ENCODE results near the gene AGTRAP.

The AGTRAP gene

DNA sequence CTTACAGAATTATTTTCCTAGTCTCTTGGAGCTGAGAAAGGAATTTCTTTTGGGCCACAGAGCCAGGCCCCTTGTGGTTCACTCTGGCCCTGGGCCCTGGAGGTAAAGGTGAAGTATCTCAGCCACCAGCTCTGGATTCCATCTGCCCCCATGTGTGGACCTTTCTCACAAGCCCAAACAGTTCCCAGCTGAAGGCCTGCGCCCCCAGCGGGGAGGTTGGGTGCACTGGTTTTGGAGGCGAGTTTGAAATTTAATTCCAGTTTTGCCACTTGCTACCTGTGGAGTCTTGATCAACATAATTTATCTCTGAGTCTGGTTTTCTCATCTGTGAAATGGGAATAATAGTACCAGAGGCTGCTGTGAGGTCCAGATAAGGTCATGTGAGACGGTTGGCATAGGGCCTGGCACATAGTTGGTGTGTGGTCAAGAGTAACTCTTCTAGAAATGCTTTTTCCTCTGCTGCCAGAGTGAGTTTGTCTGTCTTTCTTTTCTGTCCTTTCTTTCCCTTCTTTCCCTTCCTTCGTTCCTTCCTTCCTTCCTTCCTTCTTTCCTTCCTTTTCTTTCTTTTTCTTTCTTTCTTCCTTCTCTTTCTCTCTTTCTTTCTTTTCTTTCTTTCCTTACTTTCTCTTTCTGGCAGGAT, 6.1 kb downstream of the AGTRAP start:
- 86% methylated on average over 4 of the region's 5 CpGs for WGBS

DNA sequence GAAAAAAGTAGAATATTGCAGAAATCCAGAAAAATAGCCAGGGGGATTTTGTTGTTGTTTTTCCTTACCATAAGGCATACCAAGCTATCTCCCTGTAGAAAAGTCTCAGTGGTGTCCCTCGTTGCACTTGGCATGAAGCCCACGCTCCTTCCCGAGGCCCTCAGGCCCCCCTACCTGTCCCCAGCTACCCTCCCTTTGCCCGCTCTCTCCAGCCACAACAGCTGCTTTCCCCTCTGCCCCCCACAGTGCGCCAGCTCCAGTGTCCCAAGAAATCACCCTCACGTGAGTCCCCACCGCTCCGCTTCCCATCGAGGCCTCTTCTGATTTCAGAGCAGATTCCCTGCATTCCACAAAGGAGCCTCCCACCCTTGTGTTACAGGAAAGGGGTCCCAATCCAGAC, 8.4 kb downstream of the AGTRAP start:
- WGBS = 91% methylated on average over 9 of the region's 9 CpGs
- no peak overlapping the region for H3K23ac ChIP-seq (ENCODE audit: low read length in 2 of 2)
- no peak overlapping the region for H2AK5ac ChIP-seq (ENCODE audit: low read length, severe bottlenecking)
- no peak overlapping the region for H3K9ac ChIP-seq (ENCODE audit: low read length)
- H3K14ac ChIP-seq (ENCODE audit: low read length in 2 of 2) = no peak overlapping the region
- no peak overlapping the region for H3K4ac ChIP-seq (ENCODE audit: low read depth in 1 of 2, low read length in 2 of 2)
- peaks cover 22% of the 10 kb centered on the region for H3K79me1 ChIP-seq (replicated peaks; ENCODE audit: low read length, poor library complexity, severe bottlenecking)
- H2BK12ac ChIP-seq (ENCODE audit: low read length in 2 of 2) = no peak overlapping the region
- H3K4me1 ChIP-seq (ENCODE audit: control insufficient read depth, insufficient read depth, low read depth, low read length) = peaks cover 3% of the 10 kb centered on the region
- no peak overlapping the region for H4K91ac ChIP-seq (ENCODE audit: low read length)
- DNase-seq = no peak
- H3K4me3 ChIP-seq (ENCODE audit: insufficient read depth in 1 of 2, low read depth in 1 of 2, low read length in 2 of 2) = no peak overlapping the region
- H4K8ac ChIP-seq (ENCODE audit: low read length) = peak overlapping the region; percentile 14
- no peak overlapping the region for H3K18ac ChIP-seq (ENCODE audit: low read depth in 1 of 2, low read length in 2 of 2)
- H2AFZ ChIP-seq (ENCODE audit: low read depth, low read length) = no peak overlapping the region
- H2BK5ac ChIP-seq (ENCODE audit: low read depth, low read length, poor library complexity, severe bottlenecking) = no peak overlapping the region
- no peak overlapping the region for H2BK15ac ChIP-seq (ENCODE audit: low read depth, poor library complexity, severe bottlenecking)
- no peaks in the 10 kb centered on the region for H3K27me3 ChIP-seq (ENCODE audit: control insufficient read depth in 1 of 2, insufficient read depth in 1 of 2, low read length in 2 of 2)
- no peak overlapping the region for H2BK120ac ChIP-seq (ENCODE audit: low read depth, low read length)
- no peak overlapping the region for H3K27ac ChIP-seq (ENCODE audit: low read length, poor library complexity, severe bottlenecking)
- H3K4me2 ChIP-seq (ENCODE audit: low read length, poor library complexity, severe bottlenecking) = no peak overlapping the region
- H3K36me3 ChIP-seq (ENCODE audit: control insufficient read depth in 1 of 2, insufficient read depth in 2 of 2, low read depth in 1 of 2, low read length in 2 of 2) = peaks cover 7 to 33% of the 10 kb centered on the region in 2 experiments
- H3K9me3 ChIP-seq (ENCODE audit: control insufficient read depth, low read length) = no peaks in the 10 kb centered on the region

More for the DNA sequence above, 6.1 kb downstream of the AGTRAP start:
- no peak overlapping the region for H3K4me3 ChIP-seq (ENCODE audit: insufficient read depth in 1 of 2, low read depth in 1 of 2, low read length in 2 of 2)
- H3K9ac ChIP-seq (ENCODE audit: low read length) = no peak overlapping the region
- H3K23ac ChIP-seq (ENCODE audit: low read length in 2 of 2) = no peak overlapping the region
- no peak overlapping the region for H2BK15ac ChIP-seq (ENCODE audit: low read depth, poor library complexity, severe bottlenecking)
- H3K9me3 ChIP-seq (ENCODE audit: control insufficient read depth, low read length) = no peaks in the 10 kb centered on the region
- no peaks in the 10 kb centered on the region for H3K27me3 ChIP-seq (ENCODE audit: control insufficient read depth in 1 of 2, insufficient read depth in 1 of 2, low read length in 2 of 2)
- no peak overlapping the region for H3K18ac ChIP-seq (ENCODE audit: low read depth in 1 of 2, low read length in 2 of 2)
- no peak overlapping the region for H3K4me2 ChIP-seq (ENCODE audit: low read length, poor library complexity, severe bottlenecking)
- H2BK5ac ChIP-seq (ENCODE audit: low read depth, low read length, poor library complexity, severe bottlenecking) = no peak overlapping the region
- no peak overlapping the region for H2AK5ac ChIP-seq (ENCODE audit: low read length, severe bottlenecking)
- H2BK120ac ChIP-seq (ENCODE audit: low read depth, low read length) = no peak overlapping the region
- H3K79me1 ChIP-seq (replicated peaks; ENCODE audit: low read length, poor library complexity, severe bottlenecking) = peaks cover 29% of the 10 kb centered on the region
- no peak overlapping the region for H3K4ac ChIP-seq (ENCODE audit: low read depth in 1 of 2, low read length in 2 of 2)
- H2BK12ac ChIP-seq (ENCODE audit: low read length in 2 of 2) = no peak overlapping the region
- peaks cover 5% of the 10 kb centered on the region for H3K4me1 ChIP-seq (ENCODE audit: control insufficient read depth, insufficient read depth, low read depth, low read length)
- no peak for DNase-seq
- H3K36me3 ChIP-seq (ENCODE audit: control insufficient read depth in 1 of 2, insufficient read depth in 2 of 2, low read depth in 1 of 2, low read length in 2 of 2) = peaks cover 4 to 10% of the 10 kb centered on the region in 2 experiments
- no peak overlapping the region for H4K91ac ChIP-seq (ENCODE audit: low read length)
- no peak overlapping the region for H4K8ac ChIP-seq (ENCODE audit: low read length)
- H3K14ac ChIP-seq (ENCODE audit: low read length in 2 of 2) = no peak overlapping the region
- no peak overlapping the region for H2AFZ ChIP-seq (ENCODE audit: low read depth, low read length)
- H3K27ac ChIP-seq (ENCODE audit: low read length, poor library complexity, severe bottlenecking) = no peak overlapping the region

DNA sequence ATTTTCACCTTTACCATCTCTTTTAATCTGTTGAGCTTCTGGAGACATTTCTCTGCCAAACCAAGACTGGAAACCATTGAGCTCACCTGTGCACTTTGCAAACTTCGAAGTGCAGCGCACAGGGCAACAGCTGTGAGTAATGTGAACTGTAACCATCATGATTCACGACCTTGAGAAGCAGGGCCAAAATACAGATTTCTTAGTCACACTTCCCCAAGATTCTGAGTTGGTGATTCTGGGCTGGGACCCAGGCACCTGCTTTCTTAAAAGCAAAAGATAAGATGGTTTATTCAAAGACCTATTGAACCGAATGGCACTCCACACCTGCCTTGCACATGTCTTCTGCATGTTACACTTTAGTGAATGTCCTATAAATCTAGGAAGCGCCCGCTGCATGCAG, 10.2 kb downstream of the AGTRAP start:
- H3K18ac ChIP-seq (ENCODE audit: low read depth in 1 of 2, low read length in 2 of 2) = no peak overlapping the region

DNA sequence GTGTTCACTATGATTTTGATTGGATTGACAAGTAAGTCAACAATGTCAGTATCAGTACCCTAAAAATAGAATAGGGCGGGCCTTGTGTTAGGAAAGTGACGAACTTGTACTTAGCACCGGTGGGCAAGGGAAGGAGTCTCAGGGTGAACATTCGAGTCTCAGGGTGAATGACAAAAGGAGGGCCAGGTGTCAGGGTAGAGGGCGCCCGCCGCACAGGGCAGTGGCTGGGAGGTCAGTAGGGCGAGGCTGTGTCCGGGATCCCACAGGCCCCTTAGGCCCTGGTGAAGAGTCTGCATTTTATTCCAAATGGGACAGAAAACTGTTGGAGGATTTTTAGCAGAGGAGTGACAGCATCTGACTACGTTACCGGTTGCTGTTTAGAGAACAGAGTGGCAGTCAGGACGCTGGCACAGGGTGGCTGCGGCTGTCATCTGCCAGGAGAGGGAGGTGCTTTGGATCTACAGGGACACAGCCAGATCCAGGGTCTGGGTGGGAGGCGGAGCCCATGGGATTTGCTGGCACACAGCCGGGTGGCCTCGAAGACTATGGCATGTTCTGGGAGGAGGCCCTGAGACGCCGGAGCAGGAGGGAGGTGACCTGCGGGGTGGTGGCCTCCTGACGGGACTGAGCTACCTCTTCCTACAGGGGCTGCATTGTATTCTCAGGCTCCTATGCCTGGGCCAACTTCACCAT, 11.0 kb downstream of the AGTRAP start:
- H3K79me1 ChIP-seq (replicated peaks; ENCODE audit: low read length, poor library complexity, severe bottlenecking) = peaks cover 5% of the 10 kb centered on the region
- 92% methylated on average over 20 of the region's 20 CpGs for WGBS
- H2BK120ac ChIP-seq (ENCODE audit: low read depth, low read length) = no peak overlapping the region
- H3K9ac ChIP-seq (ENCODE audit: low read length) = no peak overlapping the region
- H2BK12ac ChIP-seq (ENCODE audit: low read length in 2 of 2) = no peak overlapping the region
- H3K9me3 ChIP-seq (ENCODE audit: control insufficient read depth, low read length) = no peaks in the 10 kb centered on the region
- H4K91ac ChIP-seq (ENCODE audit: low read length) = no peak overlapping the region
- no peak overlapping the region for H3K27ac ChIP-seq (ENCODE audit: low read length, poor library complexity, severe bottlenecking)
- no peak overlapping the region for H2AK5ac ChIP-seq (ENCODE audit: low read length, severe bottlenecking)
- no peak overlapping the region for H3K4ac ChIP-seq (ENCODE audit: low read depth in 1 of 2, low read length in 2 of 2)
- peaks cover 31 to 54% of the 10 kb centered on the region in 2 experiments for H3K36me3 ChIP-seq (ENCODE audit: control insufficient read depth in 1 of 2, insufficient read depth in 2 of 2, low read depth in 1 of 2, low read length in 2 of 2)
- H3K14ac ChIP-seq (ENCODE audit: low read length in 2 of 2) = no peak overlapping the region
- H3K27me3 ChIP-seq (ENCODE audit: control insufficient read depth in 1 of 2, insufficient read depth in 1 of 2, low read length in 2 of 2) = no peaks in the 10 kb centered on the region
- DNase-seq = no peak
- H4K8ac ChIP-seq (ENCODE audit: low read length) = no peak overlapping the region
- H2AFZ ChIP-seq (ENCODE audit: low read depth, low read length) = no peak overlapping the region
- no peak overlapping the region for H3K4me2 ChIP-seq (ENCODE audit: low read length, poor library complexity, severe bottlenecking)
- H3K4me1 ChIP-seq (ENCODE audit: control insufficient read depth, insufficient read depth, low read depth, low read length) = peaks cover 3% of the 10 kb centered on the region
- H3K18ac ChIP-seq (ENCODE audit: low read depth in 1 of 2, low read length in 2 of 2) = no peak overlapping the region
- H3K23ac ChIP-seq (ENCODE audit: low read length in 2 of 2) = no peak overlapping the region
- no peak overlapping the region for H3K4me3 ChIP-seq (ENCODE audit: insufficient read depth in 1 of 2, low read depth in 1 of 2, low read length in 2 of 2)
- H2BK5ac ChIP-seq (ENCODE audit: low read depth, low read length, poor library complexity, severe bottlenecking) = no peak overlapping the region
- H2BK15ac ChIP-seq (ENCODE audit: low read depth, poor library complexity, severe bottlenecking) = no peak overlapping the region

More for the DNA sequence above, 10.2 kb downstream of the AGTRAP start:
- Histone ChIP-seq H3K36me3 (ENCODE audit: control insufficient read depth in 1 of 2, insufficient read depth in 2 of 2, low read depth in 1 of 2, low read length in 2 of 2) (peaks cover 25 to 49% of the 10 kb centered on the region in 2 experiments), H2BK12ac (ENCODE audit: low read length in 2 of 2) (no peak overlapping the region), H2AK5ac (ENCODE audit: low read length, severe bottlenecking) (no peak overlapping the region), H3K14ac (ENCODE audit: low read length in 2 of 2) (no peak overlapping the region), H2AFZ (ENCODE audit: low read depth, low read length) (no peak overlapping the region), H2BK15ac (ENCODE audit: low read depth, poor library complexity, severe bottlenecking) (no peak overlapping the region), H3K23ac (ENCODE audit: low read length in 2 of 2) (no peak overlapping the region), H2BK5ac (ENCODE audit: low read depth, low read length, poor library complexity, severe bottlenecking) (no peak overlapping the region), H2BK120ac (ENCODE audit: low read depth, low read length) (no peak overlapping the region), H3K4me3 (ENCODE audit: insufficient read depth in 1 of 2, low read depth in 1 of 2, low read length in 2 of 2) (no peak overlapping the region), H3K9ac (ENCODE audit: low read length) (no peak overlapping the region), H4K91ac (ENCODE audit: low read length) (no peak overlapping the region), H3K4me1 (ENCODE audit: control insufficient read depth, insufficient read depth, low read depth, low read length) (peaks cover 3% of the 10 kb centered on the region), H3K27me3 (ENCODE audit: control insufficient read depth in 1 of 2, insufficient read depth in 1 of 2, low read length in 2 of 2) (no peaks in the 10 kb centered on the region), H3K27ac (ENCODE audit: low read length, poor library complexity, severe bottlenecking) (no peak overlapping the region), H3K79me1 (replicated peaks; ENCODE audit: low read length, poor library complexity, severe bottlenecking) (peaks cover 12% of the 10 kb centered on the region), H4K8ac (ENCODE audit: low read length) (no peak overlapping the region), H3K9me3 (ENCODE audit: control insufficient read depth, low read length) (no peaks in the 10 kb centered on the region), H3K4me2 (ENCODE audit: low read length, poor library complexity, severe bottlenecking) (no peak overlapping the region), H3K4ac (ENCODE audit: low read depth in 1 of 2, low read length in 2 of 2) (no peak overlapping the region)
- WGBS = 87% methylated on average over 5 of the region's 6 CpGs
- DNase-seq = no peak
